ENCODE results near the gene DLX1.

GRCh38 chr2:172082944-172083627 is 2.2 kb upstream of the DLX1 start:
- no peak for TF ChIP-seq EZH2phosphoT487 (IDR thresholded peaks at IDR 0.05; ENCODE audit: borderline replicate concordance, low read length)
- TF ChIP-seq, protein P1, sequence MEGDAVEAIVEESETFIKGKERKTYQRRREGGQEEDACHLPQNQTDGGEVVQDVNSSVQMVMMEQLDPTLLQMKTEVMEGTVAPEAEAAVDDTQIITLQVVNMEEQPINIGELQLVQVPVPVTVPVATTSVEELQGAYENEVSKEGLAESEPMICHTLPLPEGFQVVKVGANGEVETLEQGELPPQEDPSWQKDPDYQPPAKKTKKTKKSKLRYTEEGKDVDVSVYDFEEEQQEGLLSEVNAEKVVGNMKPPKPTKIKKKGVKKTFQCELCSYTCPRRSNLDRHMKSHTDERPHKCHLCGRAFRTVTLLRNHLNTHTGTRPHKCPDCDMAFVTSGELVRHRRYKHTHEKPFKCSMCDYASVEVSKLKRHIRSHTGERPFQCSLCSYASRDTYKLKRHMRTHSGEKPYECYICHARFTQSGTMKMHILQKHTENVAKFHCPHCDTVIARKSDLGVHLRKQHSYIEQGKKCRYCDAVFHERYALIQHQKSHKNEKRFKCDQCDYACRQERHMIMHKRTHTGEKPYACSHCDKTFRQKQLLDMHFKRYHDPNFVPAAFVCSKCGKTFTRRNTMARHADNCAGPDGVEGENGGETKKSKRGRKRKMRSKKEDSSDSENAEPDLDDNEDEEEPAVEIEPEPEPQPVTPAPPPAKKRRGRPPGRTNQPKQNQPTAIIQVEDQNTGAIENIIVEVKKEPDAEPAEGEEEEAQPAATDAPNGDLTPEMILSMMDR (conservative IDR thresholded peaks at IDR 0.05; ENCODE audit: low read depth, low read length): no peak

Measured in PC-3 (cell line).